ENCODE measurements around the gene PSMB4.

DNA sequence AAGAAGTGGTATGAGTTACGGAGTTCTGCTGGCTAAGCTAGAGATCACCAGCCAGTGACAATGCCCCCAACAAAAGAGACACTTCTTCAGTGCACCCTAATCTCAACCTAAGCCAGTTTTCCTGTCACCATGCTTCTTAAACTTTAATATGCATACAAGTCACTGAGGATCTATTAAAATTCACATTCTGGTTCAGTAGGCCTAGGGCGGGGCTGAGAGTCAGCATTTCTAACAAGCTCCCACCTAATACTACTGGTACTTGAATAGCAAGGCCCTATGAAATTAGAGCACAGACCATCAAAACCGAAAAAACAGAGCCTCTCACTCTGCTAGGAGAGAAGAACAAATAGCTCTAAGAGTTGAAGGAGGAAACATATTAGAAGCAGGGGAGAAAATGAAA lies 7.9 kb downstream of the PSMB4 start:
- TF ChIP-seq, protein P1, sequence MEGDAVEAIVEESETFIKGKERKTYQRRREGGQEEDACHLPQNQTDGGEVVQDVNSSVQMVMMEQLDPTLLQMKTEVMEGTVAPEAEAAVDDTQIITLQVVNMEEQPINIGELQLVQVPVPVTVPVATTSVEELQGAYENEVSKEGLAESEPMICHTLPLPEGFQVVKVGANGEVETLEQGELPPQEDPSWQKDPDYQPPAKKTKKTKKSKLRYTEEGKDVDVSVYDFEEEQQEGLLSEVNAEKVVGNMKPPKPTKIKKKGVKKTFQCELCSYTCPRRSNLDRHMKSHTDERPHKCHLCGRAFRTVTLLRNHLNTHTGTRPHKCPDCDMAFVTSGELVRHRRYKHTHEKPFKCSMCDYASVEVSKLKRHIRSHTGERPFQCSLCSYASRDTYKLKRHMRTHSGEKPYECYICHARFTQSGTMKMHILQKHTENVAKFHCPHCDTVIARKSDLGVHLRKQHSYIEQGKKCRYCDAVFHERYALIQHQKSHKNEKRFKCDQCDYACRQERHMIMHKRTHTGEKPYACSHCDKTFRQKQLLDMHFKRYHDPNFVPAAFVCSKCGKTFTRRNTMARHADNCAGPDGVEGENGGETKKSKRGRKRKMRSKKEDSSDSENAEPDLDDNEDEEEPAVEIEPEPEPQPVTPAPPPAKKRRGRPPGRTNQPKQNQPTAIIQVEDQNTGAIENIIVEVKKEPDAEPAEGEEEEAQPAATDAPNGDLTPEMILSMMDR (conservative IDR thresholded peaks at IDR 0.05; ENCODE audit: low read depth, low read length), result no peak
- no peak for TF ChIP-seq EZH2 (IDR thresholded peaks at IDR 0.05; ENCODE audit: borderline replicate concordance, low read depth, low read length, poor library complexity, severe bottlenecking)
